Activated T-cell treated with anti-CD3 and anti-CD28 coated beads for 48 hours (primary cell): ENCODE results near the gene MARVELD2.
"Not testable (repeated sequence)": the region's sequence is repeated elsewhere in the genome, so short reads cannot be mapped to it uniquely, and the experiment has no call there.

Experiments
- DNase-seq: peaks from one replicate; pipeline ENCODE4 v3.0.0-alpha.2; 2020; ENCODE audit warnings: low read depth

Gene MARVELD2

GRCh38 chr5:69449511-69449910 lies 34.6 kb downstream of the MARVELD2 start:
- DNase-seq = no peak

- DNase-seq = no peak
These were observed 35.2 kb downstream of the MARVELD2 start for GRCh38 chr5:69450116-69450515.

- DNase-seq = not testable (repeated sequence)
These were observed 35.6 kb downstream of the MARVELD2 start for GRCh38 chr5:69450527-69450926.

DNA sequence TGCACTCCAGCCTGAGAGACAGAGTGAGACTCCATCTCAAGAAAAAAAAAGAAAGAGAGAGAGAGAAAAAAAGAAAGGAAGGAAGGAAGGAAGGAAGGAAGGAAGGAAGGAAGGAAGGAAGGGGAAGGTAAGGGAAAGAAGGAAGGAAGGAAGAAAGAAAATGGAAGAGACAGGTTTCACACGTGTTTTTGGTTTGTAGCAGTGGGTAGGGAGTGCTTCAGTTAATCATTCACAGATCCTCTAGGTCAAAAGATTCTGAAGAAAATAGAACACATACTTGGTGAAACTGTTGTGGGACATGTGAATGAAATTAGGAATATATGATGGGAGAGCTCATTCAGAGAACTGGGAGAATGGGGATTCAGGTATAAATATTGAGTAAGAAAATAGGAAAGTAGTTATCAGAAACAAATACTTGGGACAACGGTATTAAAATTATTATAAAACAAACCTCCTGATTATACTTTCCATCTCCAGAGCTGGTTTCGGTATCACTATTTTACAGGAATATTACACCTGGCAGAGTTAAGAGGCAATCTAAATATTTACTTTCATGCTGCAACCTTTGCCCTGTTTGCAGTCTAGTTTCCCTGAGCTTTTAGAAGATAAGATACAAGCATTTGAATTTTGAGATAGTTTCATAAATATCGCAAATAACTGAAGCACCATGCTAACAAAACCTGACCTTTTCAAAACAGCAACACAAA lies 37.2 kb downstream of the MARVELD2 start:
- DNase-seq = no peak

DNA sequence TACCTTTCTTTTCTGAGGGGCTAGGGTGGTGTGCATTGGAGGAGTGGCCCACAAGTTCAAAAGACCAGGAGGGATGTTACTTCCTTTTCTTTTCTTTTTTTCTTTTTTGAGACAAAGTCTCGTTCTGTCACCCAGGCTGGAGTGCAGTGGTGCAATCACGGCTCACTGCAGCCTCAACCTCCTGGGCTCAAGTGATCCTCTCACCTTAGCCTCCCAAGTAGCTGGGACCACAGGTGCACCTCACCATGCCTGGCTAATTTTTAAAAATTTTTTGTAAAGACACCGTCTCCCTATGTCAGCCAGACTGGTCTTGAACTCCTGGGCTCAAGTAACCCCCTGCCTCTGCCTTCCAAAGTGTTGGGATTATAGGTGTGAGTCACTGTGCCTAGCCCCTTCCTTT lies 38.6 kb downstream of the MARVELD2 start:
- not testable (repeated sequence) for DNase-seq

DNA sequence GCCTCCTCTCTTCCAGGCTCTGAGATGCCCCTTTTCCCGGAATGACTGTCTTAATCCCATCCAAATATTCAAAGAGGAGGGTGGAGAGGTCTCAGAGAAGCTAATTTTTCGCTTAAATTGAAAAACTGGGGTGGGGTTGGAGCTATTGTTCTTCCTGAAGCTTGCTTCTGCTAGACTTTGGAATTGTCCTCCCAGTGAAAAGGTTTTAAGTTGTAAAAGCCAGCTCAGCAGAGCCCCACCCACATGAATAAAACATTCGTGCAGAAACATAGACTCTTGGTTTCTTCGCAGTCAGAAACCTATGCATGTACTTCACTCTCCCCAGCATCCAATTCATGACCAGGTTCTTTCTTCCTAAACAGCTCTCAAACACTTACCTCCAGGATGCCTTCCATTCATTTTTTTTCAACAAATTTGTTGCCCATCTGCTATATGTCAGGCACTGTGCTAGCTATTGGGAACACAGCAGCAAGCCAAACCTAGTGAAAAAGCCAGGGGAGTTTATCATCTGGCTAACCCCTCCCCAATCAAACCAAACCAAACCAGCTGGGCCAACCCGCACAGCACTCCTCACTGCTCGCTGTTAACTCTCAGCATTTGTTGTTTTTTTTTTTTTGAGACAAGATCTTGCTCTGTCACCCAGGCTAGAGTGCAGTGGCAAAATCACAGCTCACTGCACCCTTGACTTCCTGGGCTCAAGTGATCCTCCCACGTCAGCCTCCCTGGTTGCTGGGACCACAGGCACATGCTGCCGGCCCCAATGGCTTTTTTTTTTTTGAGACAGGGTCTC lies 39.7 kb downstream of the MARVELD2 start:
- no peak for DNase-seq

DNA sequence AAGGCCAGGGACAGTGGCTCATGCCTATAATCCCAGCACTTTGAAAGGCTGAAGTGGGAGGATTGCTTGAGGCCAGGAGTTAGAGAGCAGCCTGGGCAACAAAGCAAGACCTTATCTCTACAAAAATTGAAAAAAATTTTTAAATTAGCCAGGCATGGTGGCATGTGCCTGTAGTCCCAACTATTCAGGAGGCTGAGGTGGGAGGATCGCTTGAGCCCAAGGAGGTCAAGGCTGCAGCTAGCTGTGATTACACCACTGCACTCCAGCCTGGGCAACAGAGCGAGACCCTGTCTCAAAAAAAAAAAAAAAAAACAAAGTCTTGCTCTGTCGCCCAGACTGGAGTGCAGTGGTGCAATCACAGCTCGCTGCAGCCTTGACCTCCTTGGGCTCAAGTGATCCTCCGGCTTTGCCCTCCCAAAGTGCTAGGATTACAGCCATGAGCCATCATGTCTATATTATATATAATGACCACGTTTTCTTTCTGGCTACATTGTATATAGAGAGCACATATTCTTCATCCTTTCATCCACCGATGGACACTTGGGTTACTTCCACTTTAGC lies 40.6 kb downstream of the MARVELD2 start:
- not testable (repeated sequence) for DNase-seq

DNA sequence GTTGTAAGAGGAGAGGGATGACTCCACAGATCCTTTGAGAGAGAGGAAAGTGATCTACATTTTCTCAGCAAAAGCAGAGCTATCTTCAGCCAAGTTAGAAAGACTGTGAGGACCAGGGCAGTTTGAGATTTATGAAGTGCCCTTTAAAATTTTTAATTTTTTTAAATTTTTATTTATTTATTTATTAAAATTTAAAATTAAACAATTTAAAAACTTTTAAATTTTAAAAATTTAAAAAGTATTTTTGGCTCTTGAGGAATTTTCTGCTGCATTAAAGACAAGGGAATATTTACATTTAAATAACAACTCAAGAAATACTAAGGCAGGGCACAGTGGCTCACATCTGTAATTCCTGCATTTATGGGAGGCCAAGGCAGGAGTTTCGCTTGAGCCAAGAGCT lies 47.3 kb downstream of the MARVELD2 start:
- no peak for DNase-seq

GRCh38 chr5:69466375-69466774 lies 51.5 kb downstream of the MARVELD2 start:
- not testable (repeated sequence) for DNase-seq

DNA sequence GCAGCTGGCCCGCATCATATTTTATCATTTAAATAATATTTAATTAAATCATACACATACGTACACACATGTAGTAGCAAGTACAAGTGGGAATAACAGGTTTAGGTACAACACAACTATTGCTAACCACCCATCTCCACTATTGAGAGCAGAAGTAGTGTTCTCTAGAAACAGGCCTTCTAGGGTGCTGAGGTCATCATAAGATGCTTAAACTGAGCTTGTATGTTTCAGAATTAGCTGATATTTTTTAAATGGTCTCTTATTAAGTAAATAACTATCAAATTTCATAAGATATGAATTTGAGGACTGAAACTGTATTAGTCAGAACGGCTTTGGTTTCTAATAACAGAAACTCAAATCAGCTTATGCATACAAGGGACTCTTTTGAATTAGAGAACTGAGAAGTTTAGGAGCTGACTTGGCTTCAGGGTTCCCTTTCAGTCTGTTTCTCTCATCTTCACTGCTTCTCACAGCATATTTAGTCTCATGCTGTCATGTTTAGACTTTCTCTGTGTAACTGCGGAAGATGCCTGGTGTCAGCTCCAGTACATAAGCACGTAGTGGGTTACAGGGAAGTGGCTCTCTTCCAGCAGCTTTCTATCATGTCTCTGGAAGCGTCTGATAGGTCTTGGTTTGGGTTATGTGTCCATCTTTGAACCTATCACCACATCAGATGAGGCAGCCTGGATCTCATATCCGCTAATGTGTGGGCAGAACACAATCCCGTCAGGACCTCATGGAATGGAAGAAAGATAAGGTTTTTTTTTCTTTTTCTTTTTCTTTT lies 52.7 kb downstream of the MARVELD2 start:
- no peak for DNase-seq

DNA sequence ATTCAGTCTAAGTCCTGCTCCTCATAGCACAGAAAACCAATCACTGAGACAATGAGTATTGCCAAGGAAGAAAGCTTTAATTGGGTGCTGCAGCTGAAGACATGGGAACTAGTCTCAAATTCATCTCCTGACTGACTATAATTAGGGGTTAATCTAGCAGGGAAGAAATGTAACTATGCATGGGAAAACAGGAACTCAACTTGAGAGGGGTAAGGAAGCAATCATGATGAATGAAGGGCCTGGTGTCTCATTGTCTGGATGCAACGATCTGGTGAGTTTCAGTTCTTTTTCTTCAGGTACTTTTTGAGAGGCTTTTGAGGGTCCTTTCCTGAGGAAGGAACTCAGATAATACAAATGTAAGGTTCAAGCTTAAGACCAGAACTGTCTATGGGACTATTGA lies 53.7 kb downstream of the MARVELD2 start:
- DNase-seq = no peak

DNA sequence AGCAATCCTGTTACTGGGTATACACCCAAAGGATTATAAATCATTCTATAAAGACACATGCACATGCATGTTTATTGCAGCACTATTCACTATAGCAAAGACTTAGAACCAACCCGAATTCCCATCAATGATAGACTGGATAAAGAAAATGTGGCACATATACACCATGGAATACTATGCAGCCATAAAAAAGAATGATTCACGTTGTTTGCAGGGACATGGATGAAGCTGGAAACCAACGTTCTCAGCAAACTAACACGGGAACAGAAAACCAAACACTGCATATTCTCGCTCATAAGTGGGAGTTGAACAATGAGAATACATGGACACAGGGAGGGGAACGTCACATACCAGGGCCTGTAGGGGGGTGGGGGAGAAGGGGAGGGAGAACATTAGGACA lies 56.6 kb downstream of the MARVELD2 start:
- not testable (repeated sequence) for DNase-seq

- not testable (repeated sequence) for DNase-seq
These were observed 57.7 kb downstream of the MARVELD2 start for GRCh38 chr5:69472535-69473143.

- DNase-seq = no peak
These were observed 62.3 kb downstream of the MARVELD2 start for GRCh38 chr5:69477170-69477569.

GRCh38 chr5:69478296-69478695 lies 63.4 kb downstream of the MARVELD2 start:
- DNase-seq = not testable (repeated sequence)

DNA sequence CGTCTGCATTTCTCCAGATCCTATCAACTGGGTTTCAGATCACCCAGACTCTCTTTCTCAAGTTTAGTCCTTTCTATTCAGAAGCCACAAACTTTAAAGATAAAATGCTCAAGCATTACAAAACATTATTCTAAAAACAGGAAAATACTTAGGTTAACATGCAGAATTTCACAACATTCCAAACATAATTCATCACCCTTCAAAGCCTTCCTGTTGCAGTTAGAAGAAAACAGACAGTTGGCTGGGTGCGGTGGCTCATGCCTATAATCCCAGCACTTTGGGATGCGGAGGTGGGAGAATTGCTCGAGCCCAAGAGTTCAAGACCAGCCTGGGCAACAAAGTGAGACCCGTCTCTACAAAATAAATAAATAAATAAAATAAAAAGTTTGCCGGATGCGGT lies 70.0 kb downstream of the MARVELD2 start:
- no peak for DNase-seq

GRCh38 chr5:69485471-69485870 lies 70.6 kb downstream of the MARVELD2 start:
- DNase-seq = no peak

GRCh38 chr5:69489246-69489645 lies 74.3 kb downstream of the MARVELD2 start:
- no peak for DNase-seq

DNA sequence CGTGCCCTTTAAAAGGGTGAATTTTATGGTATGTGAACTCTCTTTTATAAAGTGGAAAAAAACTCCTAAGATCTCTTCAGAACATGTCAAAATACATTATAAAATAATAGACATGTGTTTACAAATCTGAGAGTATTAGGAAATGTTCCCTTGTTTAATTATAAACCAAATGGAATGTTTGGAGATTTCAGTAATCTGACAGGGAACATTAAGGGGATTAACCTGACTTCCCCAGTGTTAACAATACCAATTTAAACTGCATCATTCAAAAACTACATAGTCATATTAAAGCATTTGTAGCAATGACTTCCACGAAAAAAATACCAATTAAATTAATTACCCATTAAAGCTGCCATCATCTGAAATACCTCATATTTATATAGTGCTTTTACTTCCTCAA lies 76.1 kb downstream of the MARVELD2 start:
- no peak for DNase-seq

DNA sequence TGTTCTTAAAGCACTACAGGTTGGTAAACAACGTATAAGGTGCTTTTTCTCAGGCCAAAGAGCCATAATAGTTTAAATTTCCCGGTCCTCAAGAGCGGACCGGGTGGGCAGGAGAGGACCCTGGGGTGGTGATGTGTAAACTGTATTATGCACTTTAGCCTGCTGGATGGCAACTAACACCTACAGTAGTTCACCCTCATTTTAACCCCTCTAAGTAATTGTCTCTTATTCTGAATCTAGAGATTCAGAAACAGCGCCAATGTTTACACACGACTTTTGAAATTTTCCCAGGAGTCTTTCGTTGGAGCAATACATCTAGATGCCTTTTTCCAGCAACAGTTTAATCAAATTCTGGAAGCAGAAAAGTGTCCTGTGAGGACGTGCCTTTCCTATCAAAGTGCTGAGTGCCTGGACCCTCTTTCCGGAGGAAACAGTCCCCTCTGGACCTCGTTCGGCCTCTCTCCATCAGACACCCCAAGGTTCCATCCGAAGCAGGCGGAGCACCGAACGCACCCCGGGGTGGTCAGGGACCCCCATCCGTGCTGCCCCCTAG lies 77.0 kb downstream of the MARVELD2 start:
- DNase-seq = no peak

DNA sequence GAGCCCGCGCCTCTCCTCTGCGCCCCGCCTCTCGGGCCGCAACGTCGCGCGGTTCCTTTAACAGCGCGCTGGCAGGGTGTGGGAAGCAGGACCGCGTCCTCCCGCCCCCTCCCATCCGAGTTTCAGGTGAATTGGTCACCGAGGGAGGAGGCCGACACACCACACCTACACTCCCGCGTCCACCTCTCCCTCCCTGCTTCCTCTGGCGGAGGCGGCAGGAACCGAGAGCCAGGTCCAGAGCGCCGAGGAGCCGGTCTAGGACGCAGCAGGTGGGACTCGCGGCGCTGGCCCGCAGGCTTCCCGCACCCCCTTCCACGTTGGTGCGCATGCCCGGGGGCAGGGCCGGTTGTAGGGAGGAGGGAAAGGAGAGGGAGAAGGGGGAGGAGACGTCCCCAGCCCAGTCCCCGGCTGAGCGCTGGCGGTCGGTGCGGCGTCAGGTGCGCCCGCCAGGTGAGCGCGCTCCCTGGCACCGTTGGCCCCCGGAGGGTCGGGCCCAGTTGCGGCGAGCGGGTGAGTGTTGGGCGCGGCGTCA lies 77.5 kb downstream of the MARVELD2 start, which contains the start of gene OCLN:
Gene OCLN, plus strand, starts transcription at position 400 of the 532 bp plus-strand sequence. CDS start 11,455 bp downstream, outside the sequence.
- no peak for DNase-seq
